GM21737 (cell line): Measurements from ENCODE around the gene TEAD1.

ENCODE experiments used
- ATAC-seq: cut with Tn5 transposase; IDR thresholded peaks from one replicate; pipeline ENCODE4 v1.9.1; 2021; ENCODE audit warnings: mild to moderate bottlenecking, moderate library complexity; ENCODE audit not compliant: unreplicated experiment

The TEAD1 gene

GRCh38 chr11:12664385-12664784 is 9.8 kb upstream of the TEAD1 start:
- no peak for ATAC-seq

- no peak for ATAC-seq
These were observed 7.3 kb upstream of the TEAD1 start for GRCh38 chr11:12666915-12667314.

- no peak for ATAC-seq
These were observed 6.6 kb upstream of the TEAD1 start for GRCh38 chr11:12667646-12668045.

GRCh38 chr11:12668166-12668565 is 6.1 kb upstream of the TEAD1 start:
- ATAC-seq: no peak

GRCh38 chr11:12669930-12670329 is 4.3 kb upstream of the TEAD1 start:
- no peak for ATAC-seq

GRCh38 chr11:12671370-12671769 is 2.9 kb upstream of the TEAD1 start:
- ATAC-seq: no peak

- no peak for ATAC-seq
These were observed 659 bp upstream of the TEAD1 start for GRCh38 chr11:12673601-12673923.

- ATAC-seq: peak; percentile 24
These were observed 332 bp downstream of the TEAD1 start for GRCh38 chr11:12674571-12674935.

- ATAC-seq: no peak
These were observed 895 bp downstream of the TEAD1 start for GRCh38 chr11:12674936-12675696.

- no peak for ATAC-seq
These were observed 1.9 kb downstream of the TEAD1 start for GRCh38 chr11:12675951-12676711.

GRCh38 chr11:12677131-12677530 is 2.9 kb downstream of the TEAD1 start:
- no peak for ATAC-seq

GRCh38 chr11:12678092-12678491 is 3.9 kb downstream of the TEAD1 start:
- no peak for ATAC-seq

GRCh38 chr11:12678991-12679390 is 4.8 kb downstream of the TEAD1 start:
- no peak for ATAC-seq

GRCh38 chr11:12679471-12679870 is 5.2 kb downstream of the TEAD1 start:
- no peak for ATAC-seq

- ATAC-seq: no peak
These were observed 6.2 kb downstream of the TEAD1 start for GRCh38 chr11:12680246-12680939.

- ATAC-seq: no peak
These were observed 6.7 kb downstream of the TEAD1 start for GRCh38 chr11:12680940-12681258.

GRCh38 chr11:12681466-12681865 is 7.2 kb downstream of the TEAD1 start:
- ATAC-seq: no peak

- ATAC-seq: no peak
These were observed 8.1 kb downstream of the TEAD1 start for GRCh38 chr11:12682288-12682687.

- no peak for ATAC-seq
These were observed 8.7 kb downstream of the TEAD1 start for GRCh38 chr11:12682737-12683500.

GRCh38 chr11:12683874-12684273 is 9.7 kb downstream of the TEAD1 start:
- ATAC-seq: no peak

- ATAC-seq: no peak
These were observed 10.1 kb downstream of the TEAD1 start for GRCh38 chr11:12684315-12684714.
